IgD-negative memory B cell (primary cell): ENCODE data around the gene COL6A2. TPM values are rescaled to one million over a fixed set of nuclear protein-coding genes. Genes with fewer than 3 reads are reported as not detected.
"Not testable (repeated sequence)": the region's sequence is repeated elsewhere in the genome, so short reads cannot be mapped to it uniquely, and the experiment has no call there.

Experiments used
- H3K27ac Mint-ChIP-seq, 3 donors: one replicate each; pipeline ENCODE4 v1.8.0; 2020 to 2022; ENCODE audit warnings: mild to moderate bottlenecking in 3 of 3, mixed read lengths in 3 of 3, moderate library complexity in 1 of 3
- H3K27me3 Mint-ChIP-seq: one replicate; pipeline ENCODE4 v1.8.0; 2021; ENCODE audit warnings: mixed read lengths
- H3K36me3 Mint-ChIP-seq: one replicate; pipeline ENCODE4 v1.8.0; 2020; ENCODE audit warnings: mild to moderate bottlenecking, mixed read lengths
- H3K4me1 Mint-ChIP-seq, 3 donors: one replicate each; pipeline ENCODE4 v1.8.0; 2020 to 2022; ENCODE audit warnings: mixed read lengths in 3 of 3, mild to moderate bottlenecking in 1 of 3
- H3K4me3 Mint-ChIP-seq, 4 donors: one replicate each; pipeline ENCODE4 v1.8.0; 2020 to 2022; ENCODE audit warnings: mild to moderate bottlenecking in 4 of 4, mixed read lengths in 4 of 4, moderate library complexity in 3 of 4
- H3K9me3 Mint-ChIP-seq, 3 donors: one replicate each; pipeline ENCODE4 v1.8.0; 2020 to 2021; ENCODE audit warnings: mixed read lengths in 3 of 3, mild to moderate bottlenecking in 1 of 3
- polyA plus RNA-seq: library from polyadenylated mRNA; unstranded; fragments of 300-500 nt; fragmentation: Illumina TruSeq; gene quantifications from one replicate; pipeline ENCODE4 v1.2.3, GENCODE V29; 2021

The COL6A2 gene
- polyA plus RNA-seq, 1 donor from 2014 or later, result 0.14 TPM

- Mint-ChIP-seq H3K4me3 (no peak overlapping the region), H3K27ac (no peak overlapping the region), H3K9me3 (peaks cover 0 to 3% (median 2%) of the 10 kb centered on the region in 3 donors), H3K4me1 (no peaks in the 10 kb centered on the region), H3K27me3 (peaks cover 2% of the 10 kb centered on the region), H3K36me3 (peaks cover 2% of the 10 kb centered on the region)
Observed at GRCh38 chr21:46081022-46081861, 16.7 kb upstream of the COL6A2 start.

- H3K27ac Mint-ChIP-seq, result no peak overlapping the region
- H3K36me3 Mint-ChIP-seq, result peaks cover 2% of the 10 kb centered on the region
- no peaks in the 10 kb centered on the region for H3K4me1 Mint-ChIP-seq
- peaks cover 2% of the 10 kb centered on the region for H3K27me3 Mint-ChIP-seq
- H3K9me3 Mint-ChIP-seq, result peaks cover 0 to 5% (median 4%) of the 10 kb centered on the region in 3 donors
- H3K4me3 Mint-ChIP-seq, result peak overlapping the region in 1 of 4 donors; percentile 65
Observed at GRCh38 chr21:46081862-46082712, 15.8 kb upstream of the COL6A2 start.

DNA sequence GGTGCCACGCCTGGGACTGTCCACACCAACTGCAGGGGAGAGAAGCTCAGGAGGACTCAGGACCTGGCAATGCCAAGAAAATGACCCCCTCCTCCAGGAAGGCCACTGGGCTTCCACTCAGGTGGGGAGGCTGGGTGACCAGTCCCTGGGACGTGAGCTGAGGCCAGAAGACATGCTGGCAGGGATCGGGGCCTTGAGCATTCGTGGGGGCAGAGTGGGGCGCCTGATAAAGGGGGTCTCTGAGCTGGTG lies 15.3 kb upstream of the COL6A2 start:
- H3K27ac Mint-ChIP-seq, result no peak overlapping the region
- peaks cover 2% of the 10 kb centered on the region for H3K36me3 Mint-ChIP-seq
- H3K4me3 Mint-ChIP-seq, result peak overlapping the region in 1 of 4 donors; percentile 65
- peaks cover 2% of the 10 kb centered on the region for H3K27me3 Mint-ChIP-seq
- no peaks in the 10 kb centered on the region for H3K4me1 Mint-ChIP-seq
- H3K9me3 Mint-ChIP-seq, result peaks cover 2 to 7% (median 6%) of the 10 kb centered on the region in 3 donors

DNA sequence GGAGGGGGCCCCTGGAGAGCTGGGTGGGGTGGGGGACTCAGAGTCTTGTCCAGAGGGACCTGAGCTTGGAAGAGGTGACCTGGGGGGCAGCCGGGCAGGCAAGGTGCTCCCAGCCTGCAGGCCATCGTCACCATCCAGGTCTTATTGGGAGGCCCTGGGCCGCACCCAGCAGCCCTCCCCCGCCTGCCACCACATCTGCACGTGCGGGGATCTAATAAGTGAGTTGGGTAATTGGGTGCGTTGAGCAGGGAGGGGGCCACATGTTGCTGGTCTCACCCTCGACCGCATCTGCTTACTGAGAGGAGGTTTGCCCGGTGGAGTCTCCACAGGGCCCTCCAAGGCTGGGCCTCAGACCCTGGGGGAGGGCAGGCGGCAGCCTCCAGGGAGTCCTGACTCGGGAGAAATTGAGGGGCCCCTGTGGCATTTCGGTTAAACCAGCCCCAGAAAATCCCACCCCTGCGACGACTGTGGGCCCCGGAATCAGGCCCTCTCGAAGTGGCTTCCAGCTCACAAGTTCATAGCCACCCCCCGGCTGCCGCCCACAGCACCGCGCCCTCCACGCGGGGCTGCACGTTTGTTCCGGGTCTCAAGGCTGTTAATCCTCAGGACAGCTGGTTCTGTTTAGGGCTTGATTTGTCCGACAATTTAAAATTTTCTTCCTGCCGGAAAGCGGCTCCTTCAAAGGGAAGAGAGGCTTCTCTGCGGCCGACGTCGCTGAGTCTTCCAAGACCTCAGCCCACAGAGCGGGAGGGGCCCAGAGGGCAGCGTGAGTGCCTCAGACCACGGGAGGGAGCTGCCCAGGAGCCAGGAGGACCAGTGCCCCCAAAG lies 14.7 kb upstream of the COL6A2 start:
- peaks cover 2% of the 10 kb centered on the region for H3K27me3 Mint-ChIP-seq
- H3K4me3 Mint-ChIP-seq, result no peak overlapping the region
- H3K9me3 Mint-ChIP-seq, result peaks cover 3 to 9% (median 8%) of the 10 kb centered on the region in 3 donors

GRCh38 chr21:46083791-46084561 lies 13.9 kb upstream of the COL6A2 start:
- Mint-ChIP-seq H3K36me3 (no peaks in the 10 kb centered on the region), H3K9me3 (peaks cover 6 to 17% (median 12%) of the 10 kb centered on the region in 3 donors), H3K27ac (no peak overlapping the region), H3K4me3 (no peak overlapping the region), H3K27me3 (peaks cover 2% of the 10 kb centered on the region), H3K4me1 (no peaks in the 10 kb centered on the region)

More for the DNA sequence above, 14.7 kb upstream of the COL6A2 start:
- no peaks in the 10 kb centered on the region for H3K4me1 Mint-ChIP-seq
- no peaks in the 10 kb centered on the region for H3K36me3 Mint-ChIP-seq
- no peak overlapping the region for H3K27ac Mint-ChIP-seq

GRCh38 chr21:46084709-46085108 lies 13.2 kb upstream of the COL6A2 start:
- H3K27ac Mint-ChIP-seq, result no peak overlapping the region
- peaks cover 6 to 17% (median 12%) of the 10 kb centered on the region in 3 donors for H3K9me3 Mint-ChIP-seq
- H3K27me3 Mint-ChIP-seq, result peaks cover 2% of the 10 kb centered on the region
- no peak overlapping the region for H3K4me3 Mint-ChIP-seq
- no peaks in the 10 kb centered on the region for H3K4me1 Mint-ChIP-seq
- H3K36me3 Mint-ChIP-seq, result no peaks in the 10 kb centered on the region

- not testable (repeated sequence) for H3K36me3 Mint-ChIP-seq, H3K27ac Mint-ChIP-seq
- peaks cover 6 to 20% (median 13%) of the 10 kb centered on the region in 3 donors for H3K9me3 Mint-ChIP-seq
Observed at GRCh38 chr21:46085259-46085658, 12.7 kb upstream of the COL6A2 start.

DNA sequence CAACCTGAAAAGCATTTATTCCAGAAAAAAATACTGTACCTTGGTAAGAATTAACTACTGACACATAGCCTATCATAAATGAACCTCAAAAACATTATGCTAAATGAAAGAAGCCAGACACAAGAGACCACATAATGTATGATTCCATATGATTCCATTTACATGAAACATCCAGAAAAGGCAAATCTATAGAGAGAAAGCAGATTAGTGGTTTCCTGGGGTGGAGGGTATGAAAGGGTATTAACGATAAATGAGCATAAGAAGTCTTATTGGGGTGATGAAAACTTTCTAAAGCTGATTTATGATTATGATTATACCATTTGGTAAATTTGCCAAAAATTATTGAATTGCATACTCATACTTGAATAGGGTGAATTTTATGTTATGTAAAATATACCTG lies 10.3 kb upstream of the COL6A2 start:
- no peaks in the 10 kb centered on the region for H3K4me1 Mint-ChIP-seq
- H3K27me3 Mint-ChIP-seq, result no peaks in the 10 kb centered on the region

More at GRCh38 chr21:46085259-46085658, 12.7 kb upstream of the COL6A2 start:
- not testable (repeated sequence) for H3K27me3 Mint-ChIP-seq, H3K4me1 Mint-ChIP-seq, H3K4me3 Mint-ChIP-seq

DNA sequence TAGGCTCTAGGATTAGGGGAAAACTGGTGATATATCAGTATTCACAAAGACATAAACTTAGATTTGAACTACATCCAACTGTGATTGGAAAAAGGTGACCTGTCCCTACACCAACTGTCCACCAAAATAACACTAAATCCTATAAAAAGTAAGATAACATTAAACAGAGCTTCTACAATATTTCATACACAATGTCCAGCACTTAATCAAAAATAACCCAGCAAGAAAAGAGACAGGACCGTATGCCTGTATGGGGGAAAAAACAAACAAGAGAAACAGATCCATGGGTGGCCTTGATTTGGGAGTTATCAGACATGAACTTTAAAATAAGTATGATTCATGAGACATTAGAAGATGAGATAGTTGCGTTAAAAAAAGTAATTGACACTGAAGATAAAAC lies 9.7 kb upstream of the COL6A2 start:
- Mint-ChIP-seq H3K4me3 (no peak overlapping the region), H3K27ac (peak overlapping the region in 1 of 3 donors; percentile 51), H3K27me3 (no peaks in the 10 kb centered on the region), H3K9me3 (peaks cover 8 to 21% (median 16%) of the 10 kb centered on the region in 3 donors), H3K36me3 (no peaks in the 10 kb centered on the region), H3K4me1 (no peaks in the 10 kb centered on the region)

More for the DNA sequence above, 10.3 kb upstream of the COL6A2 start:
- H3K9me3 Mint-ChIP-seq, result peaks cover 8 to 21% (median 16%) of the 10 kb centered on the region in 3 donors
- H3K4me3 Mint-ChIP-seq, result no peak overlapping the region
- no peaks in the 10 kb centered on the region for H3K36me3 Mint-ChIP-seq
- H3K27ac Mint-ChIP-seq, result no peak overlapping the region

- peaks cover 8 to 21% (median 16%) of the 10 kb centered on the region in 3 donors for H3K9me3 Mint-ChIP-seq
- no peak overlapping the region for H3K4me3 Mint-ChIP-seq
- no peaks in the 10 kb centered on the region for H3K4me1 Mint-ChIP-seq
- no peaks in the 10 kb centered on the region for H3K27me3 Mint-ChIP-seq
- H3K36me3 Mint-ChIP-seq, result no peaks in the 10 kb centered on the region
- no peak overlapping the region for H3K27ac Mint-ChIP-seq
Observed at GRCh38 chr21:46089285-46089684, 8.6 kb upstream of the COL6A2 start.

- peaks cover 5% of the 10 kb centered on the region for H3K27me3 Mint-ChIP-seq
- no peaks in the 10 kb centered on the region for H3K36me3 Mint-ChIP-seq
- H3K4me3 Mint-ChIP-seq, result no peak overlapping the region
- no peak overlapping the region for H3K27ac Mint-ChIP-seq
- peaks cover 8 to 21% (median 16%) of the 10 kb centered on the region in 3 donors for H3K9me3 Mint-ChIP-seq
- no peaks in the 10 kb centered on the region for H3K4me1 Mint-ChIP-seq
Observed at GRCh38 chr21:46091118-46091517, 6.8 kb upstream of the COL6A2 start.

GRCh38 chr21:46091631-46092025 lies 6.3 kb upstream of the COL6A2 start:
- Mint-ChIP-seq H3K27ac (peak overlapping the region in 1 of 3 donors; percentile 24), H3K9me3 (peaks cover 8 to 21% (median 13%) of the 10 kb centered on the region in 3 donors), H3K27me3 (peaks cover 8% of the 10 kb centered on the region), H3K4me3 (no peak overlapping the region), H3K4me1 (no peaks in the 10 kb centered on the region), H3K36me3 (no peaks in the 10 kb centered on the region)

GRCh38 chr21:46092026-46092764 lies 5.7 kb upstream of the COL6A2 start:
- Mint-ChIP-seq H3K4me1 (no peaks in the 10 kb centered on the region), H3K36me3 (no peaks in the 10 kb centered on the region), H3K9me3 (peaks cover 8 to 15% (median 12%) of the 10 kb centered on the region in 3 donors), H3K27ac (no peak overlapping the region), H3K4me3 (no peak overlapping the region), H3K27me3 (peaks cover 12% of the 10 kb centered on the region)
